Measurements from ENCODE around the gene HIGD1A.
"Not testable (repeated sequence)": the region's sequence is repeated elsewhere in the genome, so short reads cannot be mapped to it uniquely, and the experiment has no call there.

Gene HIGD1A

GRCh38 chr3:42820746-42821051, 16.4 kb upstream of the HIGD1A start:
- no peak overlapping the region for H3K4me3 ChIP-seq
- DNase-seq (ENCODE audit: low spot score), result no peak

GRCh38 chr3:42819351-42819965, 15.2 kb upstream of the HIGD1A start:
- no peak overlapping the region for H3K27ac ChIP-seq
- TF ChIP-seq CTCF (IDR thresholded peaks at IDR 0.05), result no peak
- H3K4me3 ChIP-seq, result no peak overlapping the region
- no peak for DNase-seq (ENCODE audit: low spot score)

More at GRCh38 chr3:42820746-42821051, 16.4 kb upstream of the HIGD1A start:
- no peak for TF ChIP-seq CTCF (IDR thresholded peaks at IDR 0.05)
- no peak overlapping the region for H3K27ac ChIP-seq

- no peak for DNase-seq (ENCODE audit: low spot score)
- TF ChIP-seq CTCF (IDR thresholded peaks at IDR 0.05), result no peak
- no peak overlapping the region for H3K27ac ChIP-seq
- H3K4me3 ChIP-seq, result no peak overlapping the region
Measured at GRCh38 chr3:42815826-42816225, 11.5 kb upstream of the HIGD1A start.

GRCh38 chr3:42814914-42815507, 10.7 kb upstream of the HIGD1A start:
- DNase-seq (ENCODE audit: low spot score), result no peak
- no peak for TF ChIP-seq CTCF (IDR thresholded peaks at IDR 0.05)
- H3K27ac ChIP-seq, result no peak overlapping the region

GRCh38 chr3:42814246-42814645, 10.0 kb upstream of the HIGD1A start:
- no peak for TF ChIP-seq CTCF (IDR thresholded peaks at IDR 0.05)
- DNase-seq (ENCODE audit: low spot score), result no peak
- Histone ChIP-seq H3K27ac (no peak overlapping the region), H3K4me3 (no peak overlapping the region)

More at GRCh38 chr3:42814914-42815507, 10.7 kb upstream of the HIGD1A start:
- H3K4me3 ChIP-seq, result no peak overlapping the region

GRCh38 chr3:42811118-42811883, 7.0 kb upstream of the HIGD1A start:
- not testable (repeated sequence) for H3K27ac ChIP-seq; H3K4me3 ChIP-seq; DNase-seq (ENCODE audit: low spot score)

- H3K27ac ChIP-seq; DNase-seq (ENCODE audit: low spot score): not testable (repeated sequence)
Measured at GRCh38 chr3:42810706-42811105, 6.4 kb upstream of the HIGD1A start.

GRCh38 chr3:42809202-42809601, 4.9 kb upstream of the HIGD1A start, which contains the start of gene ACKR2:
Gene ACKR2, plus strand, starts transcription at chr3:42809445. Its CDS starts 55,058 bp downstream, at chr3:42864503.
- Histone ChIP-seq H3K4me3 (no peak within 1 kb of the TSS), H3K27ac (no peak within 1 kb of the TSS)
- no peak for TF ChIP-seq CTCF (IDR thresholded peaks at IDR 0.05)
- DNase-seq (ENCODE audit: low spot score), result no peak

More at GRCh38 chr3:42810706-42811105, 6.4 kb upstream of the HIGD1A start:
- H3K4me3 ChIP-seq, result not testable (repeated sequence)

Data from coronary artery (tissue), 2 donors.